B cell (primary cell): ENCODE data around the gene NOSIP.

ENCODE experiments used
- EZH2 ChIP-seq: IDR thresholded peaks from 2 replicates; pipeline ENCODE4 v1.6.1; 2012; ENCODE audit warnings: borderline replicate concordance, low read depth, mild to moderate bottlenecking, moderate library complexity, low read length; ENCODE audit not compliant: insufficient read depth, poor library complexity, severe bottlenecking
- TF ChIP-seq, protein P1 (sequence below): fragments of 200-600 bp; IDR thresholded peaks from one replicate; pipeline ENCODE4 v1.8.0; 2022; ENCODE audit warnings: antibody characterized with exemption, mild to moderate bottlenecking

DNA sequence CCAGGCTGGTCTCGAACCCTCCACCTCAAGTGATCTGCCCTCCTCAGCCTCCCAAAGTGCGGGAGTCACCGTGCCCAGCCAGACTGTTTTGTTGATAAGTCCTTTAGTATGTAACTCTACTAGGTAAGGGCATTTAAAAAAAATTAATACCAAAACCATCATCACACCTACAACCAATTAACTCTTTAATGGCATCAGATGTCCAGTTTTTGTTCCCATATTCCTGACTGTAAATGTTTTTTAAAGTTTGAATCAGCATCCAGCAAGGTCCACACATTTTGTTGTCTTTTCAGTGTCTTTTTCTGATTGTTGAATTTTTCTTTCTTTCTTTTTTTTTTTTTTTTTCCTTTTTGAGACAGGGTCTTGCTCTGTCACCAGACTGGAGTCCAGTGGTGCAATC is 62.3 kb downstream of the NOSIP start:
- TF ChIP-seq, protein P1, sequence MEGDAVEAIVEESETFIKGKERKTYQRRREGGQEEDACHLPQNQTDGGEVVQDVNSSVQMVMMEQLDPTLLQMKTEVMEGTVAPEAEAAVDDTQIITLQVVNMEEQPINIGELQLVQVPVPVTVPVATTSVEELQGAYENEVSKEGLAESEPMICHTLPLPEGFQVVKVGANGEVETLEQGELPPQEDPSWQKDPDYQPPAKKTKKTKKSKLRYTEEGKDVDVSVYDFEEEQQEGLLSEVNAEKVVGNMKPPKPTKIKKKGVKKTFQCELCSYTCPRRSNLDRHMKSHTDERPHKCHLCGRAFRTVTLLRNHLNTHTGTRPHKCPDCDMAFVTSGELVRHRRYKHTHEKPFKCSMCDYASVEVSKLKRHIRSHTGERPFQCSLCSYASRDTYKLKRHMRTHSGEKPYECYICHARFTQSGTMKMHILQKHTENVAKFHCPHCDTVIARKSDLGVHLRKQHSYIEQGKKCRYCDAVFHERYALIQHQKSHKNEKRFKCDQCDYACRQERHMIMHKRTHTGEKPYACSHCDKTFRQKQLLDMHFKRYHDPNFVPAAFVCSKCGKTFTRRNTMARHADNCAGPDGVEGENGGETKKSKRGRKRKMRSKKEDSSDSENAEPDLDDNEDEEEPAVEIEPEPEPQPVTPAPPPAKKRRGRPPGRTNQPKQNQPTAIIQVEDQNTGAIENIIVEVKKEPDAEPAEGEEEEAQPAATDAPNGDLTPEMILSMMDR, result no peak
- TF ChIP-seq EZH2, result no peak
